WTC11 (cell line): ENCODE results near the gene TRAPPC11. TPM values are rescaled to one million over a fixed set of nuclear protein-coding genes. Genes with fewer than 3 reads are reported as not detected.

ENCODE experiments used
- ATAC-seq: fragments of 200-7000 bp; cut with Tn5 transposase; 2 replicates; pipeline ENCODE4 v1.10.0; 2021; ENCODE audit warnings: mild to moderate bottlenecking, moderate library complexity
- CTCF ChIA-PET: fragments of 300-600 bp; sonication (Branson Sonifier 250); formaldehyde crosslinking; loops from one replicate; lab custom pipeline; 2021; ENCODE audit warnings: antibody characterized with exemption; lab: Charles Lee
- POLR2A ChIA-PET: fragments of 350-600 bp; sonication (Branson Sonifier 250); formaldehyde crosslinking; loops from one replicate; lab custom pipeline; 2021; ENCODE audit warnings: antibody characterized with exemption; lab: Charles Lee
- DNase-seq: peaks from one replicate; pipeline ENCODE4 v3.0.0; 2021; ENCODE audit warnings: low spot score
- H3K27ac Mint-ChIP-seq: 2 replicates; pipeline ENCODE4 v1.8.0; 2021; ENCODE audit warnings: mixed read lengths
- H3K27me3 Mint-ChIP-seq: 2 replicates; pipeline ENCODE4 v1.8.0; 2021; ENCODE audit warnings: low read depth, mild to moderate bottlenecking, moderate library complexity, mixed read lengths
- H3K36me3 Mint-ChIP-seq: 2 replicates; pipeline ENCODE4 v1.8.0; 2021; ENCODE audit warnings: mixed read lengths
- H3K4me1 Mint-ChIP-seq: 2 replicates; pipeline ENCODE4 v1.8.0; 2022; ENCODE audit warnings: mixed read lengths
- H3K4me3 Mint-ChIP-seq: 2 replicates; pipeline ENCODE4 v1.8.0; 2021; ENCODE audit warnings: mild to moderate bottlenecking, moderate library complexity, mixed read lengths
- H3K9me3 Mint-ChIP-seq: 2 replicates; pipeline ENCODE4 v1.8.0; 2021; ENCODE audit warnings: mixed read lengths
- ATF1 ChIP-seq: sonication (generic); formaldehyde crosslinking; IDR thresholded peaks from 2 replicates; pipeline ENCODE4 v1.8.1; 2023; ENCODE audit warnings: mild to moderate bottlenecking, moderate library complexity, missing genetic modification reagents
- ATF2 ChIP-seq: sonication (generic); formaldehyde crosslinking; IDR thresholded peaks from 2 replicates; pipeline ENCODE4 v1.8.1; 2022; ENCODE audit warnings: low read depth, missing genetic modification reagents, borderline replicate concordance
- ATF6 ChIP-seq: sonication (generic); formaldehyde crosslinking; IDR thresholded peaks from 2 replicates; pipeline ENCODE4 v1.8.1; 2023; ENCODE audit warnings: mild to moderate bottlenecking, missing genetic modification reagents
- CREB1 ChIP-seq: sonication (generic); formaldehyde crosslinking; IDR thresholded peaks from 2 replicates; pipeline ENCODE4 v1.8.0; 2023; ENCODE audit warnings: mild to moderate bottlenecking, missing genetic modification reagents
- E2F5 ChIP-seq: sonication (generic); formaldehyde crosslinking; IDR thresholded peaks from 2 replicates; pipeline ENCODE4 v1.8.1; 2022; ENCODE audit warnings: mild to moderate bottlenecking, moderate library complexity, missing genetic modification reagents
- EMX1 ChIP-seq: fragments of 250-450 bp; sonication (Bioruptor Pico); IDR thresholded peaks from 2 replicates; pipeline ENCODE4 v1.8.0; 2021; ENCODE audit warnings: mild to moderate bottlenecking
- ETV6 ChIP-seq: sonication (generic); formaldehyde crosslinking; IDR thresholded peaks from 2 replicates; pipeline ENCODE4 v1.8.1; 2022; ENCODE audit warnings: mild to moderate bottlenecking, missing genetic modification reagents
- FOXP1 ChIP-seq: sonication (generic); formaldehyde crosslinking; IDR thresholded peaks from 2 replicates; pipeline ENCODE4 v1.8.0; 2022; ENCODE audit warnings: missing genetic modification reagents, mild to moderate bottlenecking, moderate library complexity, borderline replicate concordance
- FOXP4 ChIP-seq: sonication (generic); formaldehyde crosslinking; IDR thresholded peaks from 2 replicates; pipeline ENCODE4 v1.8.0; 2022; ENCODE audit warnings: mild to moderate bottlenecking, missing genetic modification reagents
- GTF2I ChIP-seq: fragments of 250-450 bp; sonication (Bioruptor Pico); conservative IDR thresholded peaks from 2 replicates; pipeline ENCODE4 v1.4.0; 2021; ENCODE audit warnings: mild to moderate bottlenecking
- IRF2 ChIP-seq: sonication (generic); formaldehyde crosslinking; IDR thresholded peaks from 2 replicates; pipeline ENCODE4 v1.8.0; 2022; ENCODE audit warnings: low read depth, missing genetic modification reagents, borderline replicate concordance
- OVOL2 ChIP-seq: fragments of 250-450 bp; sonication (Bioruptor Pico); IDR thresholded peaks from 2 replicates; pipeline ENCODE4 v1.9.0; 2021; ENCODE audit warnings: mild to moderate bottlenecking, borderline replicate concordance
- SMAD4 ChIP-seq: sonication (generic); formaldehyde crosslinking; IDR thresholded peaks from 2 replicates; pipeline ENCODE4 v1.8.0; 2022; ENCODE audit warnings: mild to moderate bottlenecking, missing genetic modification reagents
- USF2 ChIP-seq: sonication (generic); formaldehyde crosslinking; IDR thresholded peaks from 2 replicates; pipeline ENCODE4 v1.8.1; 2023; ENCODE audit warnings: mild to moderate bottlenecking, missing genetic modification reagents, moderate library complexity
- ZNF219 ChIP-seq: sonication (generic); formaldehyde crosslinking; IDR thresholded peaks from 2 replicates; pipeline ENCODE4 v1.8.0; 2023; ENCODE audit warnings: missing genetic modification reagents, mild to moderate bottlenecking, borderline replicate concordance
- ZNF232 ChIP-seq: sonication (generic); formaldehyde crosslinking; IDR thresholded peaks from 2 replicates; pipeline ENCODE4 v1.8.0; 2022; ENCODE audit warnings: mild to moderate bottlenecking, missing genetic modification reagents
- ZNF317 ChIP-seq: sonication (generic); formaldehyde crosslinking; IDR thresholded peaks from 2 replicates; pipeline ENCODE4 v1.8.1; 2023; ENCODE audit warnings: low read depth, mild to moderate bottlenecking, moderate library complexity, missing genetic modification reagents, borderline replicate concordance
- ZNF512 ChIP-seq: sonication (generic); formaldehyde crosslinking; IDR thresholded peaks from 2 replicates; pipeline ENCODE4 v1.8.1; 2022; ENCODE audit warnings: missing genetic modification reagents, borderline replicate concordance
- ZNF532 ChIP-seq: fragments of 250-450 bp; sonication (Bioruptor Pico); IDR thresholded peaks from 2 replicates; pipeline ENCODE4 v1.9.0; 2021; ENCODE audit warnings: mild to moderate bottlenecking, borderline replicate concordance
- total RNA-seq: library from RNA; stranded (reverse); gene quantifications from 3 replicates; pipeline ENCODE4 v1.2.3, GENCODE V29; 2021

Gene TRAPPC11
- total RNA-seq, 1 experiment from 2014 or later = 33.6 TPM

GRCh38 chr4:183637461-183637860 lies 21.6 kb upstream of the TRAPPC11 start:
- peaks cover 2% of the 10 kb centered on the region; the same call in 1 of the 2 replicates for H3K36me3 Mint-ChIP-seq
- DNase-seq = no peak
- no peak for TF ChIP-seq CREB1 (CRISPR knock-in tag)
- no peak for TF ChIP-seq ATF2 (CRISPR knock-in tag)
- no peak for TF ChIP-seq ZNF232
- TF ChIP-seq USF2 (CRISPR knock-in tag) = no peak
- no peak for TF ChIP-seq EMX1 (CRISPR knock-in tag)
- TF ChIP-seq ZNF512 (CRISPR knock-in tag) = no peak
- TF ChIP-seq ATF6 (CRISPR knock-in tag) = no peak
- no peak for TF ChIP-seq FOXP4 (CRISPR knock-in tag)
- no peak for TF ChIP-seq ETV6 (CRISPR knock-in tag)
- TF ChIP-seq GTF2I = no peak
- TF ChIP-seq ZNF317 (CRISPR knock-in tag) = no peak
- TF ChIP-seq IRF2 = no peak
- no peak for TF ChIP-seq FOXP1 (CRISPR knock-in tag)
- no peak for TF ChIP-seq ZNF219
- TF ChIP-seq OVOL2 (CRISPR knock-in tag) = no peak
- TF ChIP-seq ATF1 (CRISPR knock-in tag) = no peak
- TF ChIP-seq SMAD4 (CRISPR knock-in tag) = no peak
- no peaks in the 10 kb centered on the region for H3K9me3 Mint-ChIP-seq
- ChIA-PET CTCF (no interaction called here), POLR2A (no interaction called here)
- peaks cover 37% of the 10 kb centered on the region for H3K4me1 Mint-ChIP-seq
- peak overlapping the region; percentile 39 for H3K27ac Mint-ChIP-seq
- no peak for ATAC-seq
- H3K4me3 Mint-ChIP-seq = no peak overlapping the region
- H3K27me3 Mint-ChIP-seq = no peaks in the 10 kb centered on the region

- ATAC-seq (no peak), DNase-seq (no peak)
- Mint-ChIP-seq H3K27ac (no peak overlapping the region), H3K9me3 (no peaks in the 10 kb centered on the region), H3K27me3 (no peaks in the 10 kb centered on the region), H3K36me3 (peaks cover 4% of the 10 kb centered on the region; the same call in 1 of the 2 replicates), H3K4me3 (no peak overlapping the region), H3K4me1 (peaks cover 35% of the 10 kb centered on the region)
- ChIA-PET CTCF (no interaction called here), POLR2A (no interaction called here)
- TF ChIP-seq ATF6 (CRISPR knock-in tag) (no peak), E2F5 (no peak), ZNF532 (CRISPR knock-in tag) (no peak)
Measured at GRCh38 chr4:183638436-183638835, 20.7 kb upstream of the TRAPPC11 start.
